ENCODE results near the gene IL20RB.

GRCh38 chr3:136952292-136952691 lies 5.5 kb upstream of the IL20RB start:
- TF ChIP-seq CTCF (IDR thresholded peaks at IDR 0.05; ENCODE audit: extremely low read depth in 1 of 2, insufficient read depth in 1 of 2, low read depth in 1 of 2, low read length in 2 of 2) (no peak), POLR2A (IDR thresholded peaks at IDR 0.05; ENCODE audit: low read depth, low read length) (no peak), POLR2AphosphoS5 (IDR thresholded peaks at IDR 0.05; ENCODE audit: insufficient read depth, low read depth, low read length) (no peak), EZH2 (IDR thresholded peaks at IDR 0.05; ENCODE audit: borderline replicate concordance, low read depth, low read length, severe bottlenecking) (no peak), MAX (IDR thresholded peaks at IDR 0.05; ENCODE audit: insufficient read depth, insufficient read length) (no peak), MYC (IDR thresholded peaks at IDR 0.05; ENCODE audit: low read depth, low read length) (no peak)

Measured in endothelial cell of umbilical vein (primary cell).